HG03039 (cell line): ENCODE results near the gene P2RY8.
"Not testable (repeated sequence)": the region's sequence is repeated elsewhere in the genome, so short reads cannot be mapped to it uniquely, and the experiment has no call there.

Source experiments
- ATAC-seq: cut with Tn5 transposase; IDR thresholded peaks from one replicate; pipeline ENCODE4 v1.9.1; 2021; ENCODE audit warnings: mild to moderate bottlenecking, moderate library complexity; ENCODE audit not compliant: unreplicated experiment

The P2RY8 gene

GRCh38 chrX:1488745-1489144 is 48.2 kb downstream of the P2RY8 start:
- no peak for ATAC-seq

- no peak for ATAC-seq
Observed at GRCh38 chrX:1488141-1488540, 48.8 kb downstream of the P2RY8 start.

GRCh38 chrX:1487401-1487800 is 49.6 kb downstream of the P2RY8 start:
- no peak for ATAC-seq

- ATAC-seq, result no peak
Observed at GRCh38 chrX:1486749-1487361, 50.1 kb downstream of the P2RY8 start.

- ATAC-seq, result no peak
Observed at GRCh38 chrX:1486177-1486576, 50.8 kb downstream of the P2RY8 start.

GRCh38 chrX:1485033-1485432 is 52.0 kb downstream of the P2RY8 start:
- no peak for ATAC-seq

- no peak for ATAC-seq
Observed at GRCh38 chrX:1484638-1485019, 52.4 kb downstream of the P2RY8 start.

- peak; percentile 44 for ATAC-seq
Observed at GRCh38 chrX:1483843-1484637, 52.9 kb downstream of the P2RY8 start.

- ATAC-seq, result not testable (repeated sequence)
Observed at GRCh38 chrX:1482530-1482928, 54.5 kb downstream of the P2RY8 start.

GRCh38 chrX:1481636-1482529 is 55.1 kb downstream of the P2RY8 start:
- ATAC-seq, result peak; percentile 33

- ATAC-seq, result no peak
Observed at GRCh38 chrX:1480082-1480785, 56.8 kb downstream of the P2RY8 start.

GRCh38 chrX:1477801-1478458 is 59.1 kb downstream of the P2RY8 start:
- ATAC-seq, result no peak

GRCh38 chrX:1477229-1477628 is 59.8 kb downstream of the P2RY8 start:
- ATAC-seq, result no peak

- no peak for ATAC-seq
Observed at GRCh38 chrX:1476682-1477081, 60.3 kb downstream of the P2RY8 start.

GRCh38 chrX:1475881-1476280 is 61.1 kb downstream of the P2RY8 start:
- no peak for ATAC-seq

GRCh38 chrX:1475481-1475880 is 61.5 kb downstream of the P2RY8 start:
- no peak for ATAC-seq

GRCh38 chrX:1474593-1474992 is 62.4 kb downstream of the P2RY8 start:
- ATAC-seq, result not testable (repeated sequence)

- ATAC-seq, result no peak
Observed at GRCh38 chrX:1472975-1473374, 64.0 kb downstream of the P2RY8 start.

- peak; percentile 39 for ATAC-seq
Observed at GRCh38 chrX:1468250-1468772, 68.7 kb downstream of the P2RY8 start.

- ATAC-seq, result no peak
Observed at GRCh38 chrX:1466971-1467561, 69.9 kb downstream of the P2RY8 start.
